Cardiac fibroblast (primary cell): ENCODE measurements around the gene SMAD5.

ENCODE experiments used
- DNase-seq, 2 donors: peaks; one replicate each; pipeline versions ENCODE4 v3.0.0 to v3.0.0-alpha.2; 2010; ENCODE audit warnings: low read depth in 2 of 2
- H3K4me3 ChIP-seq, 2 donors: replicated peaks in 1 of 2; 1 replicate in 1 of 2; 2 replicates in 1 of 2; pipeline ENCODE4 v1.5.1; 2011; ENCODE audit warnings: low read depth in 2 of 2, low read length in 2 of 2, mild to moderate bottlenecking in 2 of 2, moderate library complexity in 1 of 2
- CTCF ChIP-seq: IDR thresholded peaks from one replicate; pipeline ENCODE4 v1.5.1; 2011; ENCODE audit warnings: low read depth, mild to moderate bottlenecking, low read length, inconsistent platforms

Gene SMAD5

GRCh38 chr5:136104306-136104965, 28.2 kb upstream of the SMAD5 start:
- no peak for DNase-seq
- H3K4me3 ChIP-seq: no peak overlapping the region
- TF ChIP-seq CTCF: no peak

- no peak for TF ChIP-seq CTCF
- H3K4me3 ChIP-seq: no peak overlapping the region
- DNase-seq: no peak
These were observed 26.2 kb upstream of the SMAD5 start for GRCh38 chr5:136106351-136107031.

GRCh38 chr5:136108180-136108611, 24.4 kb upstream of the SMAD5 start:
- no peak overlapping the region for H3K4me3 ChIP-seq
- DNase-seq: no peak
- TF ChIP-seq CTCF: no peak

GRCh38 chr5:136108766-136109165, 23.9 kb upstream of the SMAD5 start:
- no peak overlapping the region for H3K4me3 ChIP-seq
- no peak for DNase-seq
- TF ChIP-seq CTCF: no peak

- no peak overlapping the region for H3K4me3 ChIP-seq
- no peak for TF ChIP-seq CTCF
- DNase-seq: no peak
These were observed 23.1 kb upstream of the SMAD5 start for GRCh38 chr5:136109453-136110135.

GRCh38 chr5:136113606-136114005, 19.0 kb upstream of the SMAD5 start:
- DNase-seq: no peak
- no peak for TF ChIP-seq CTCF
- no peak overlapping the region for H3K4me3 ChIP-seq
